HG02885 (cell line): Measurements from ENCODE around the gene PIEZO1.
"Not testable (repeated sequence)": the region's sequence is repeated elsewhere in the genome, so short reads cannot be mapped to it uniquely, and the experiment has no call there.

Experiments used
- ATAC-seq: cut with Tn5 transposase; IDR thresholded peaks from one replicate; pipeline ENCODE4 v1.9.1; 2021; ENCODE audit warnings: mild to moderate bottlenecking; ENCODE audit not compliant: unreplicated experiment, poor library complexity

Gene PIEZO1

GRCh38 chr16:88785106-88785924, at the start of gene PIEZO1:
TSS of gene PIEZO1 (minus strand) at chr16:88785220. CDS start at chr16:88784964, 256 bp downstream.
- peak; percentile 44 for ATAC-seq

DNA sequence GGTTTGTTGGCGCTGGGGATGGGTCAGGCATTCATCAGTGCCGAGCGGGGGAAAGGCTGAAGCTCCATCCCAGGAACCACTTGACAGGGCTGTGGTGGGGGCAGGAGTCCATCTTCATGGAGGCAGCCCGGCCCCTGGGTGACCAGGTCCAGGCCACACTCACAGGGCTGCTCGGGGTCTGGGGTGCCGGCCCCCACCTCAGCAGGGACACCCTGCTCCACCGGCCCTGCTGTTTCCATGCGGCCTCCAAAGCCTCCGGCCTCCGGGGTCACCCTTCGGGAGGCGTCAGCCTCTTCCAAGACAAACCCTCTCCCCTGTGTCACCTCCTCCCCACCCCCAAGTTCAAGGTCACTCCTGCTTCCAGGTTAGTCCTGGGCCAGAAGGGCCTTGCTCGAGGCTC, 49.6 kb upstream of the PIEZO1 start:
- no peak for ATAC-seq

DNA sequence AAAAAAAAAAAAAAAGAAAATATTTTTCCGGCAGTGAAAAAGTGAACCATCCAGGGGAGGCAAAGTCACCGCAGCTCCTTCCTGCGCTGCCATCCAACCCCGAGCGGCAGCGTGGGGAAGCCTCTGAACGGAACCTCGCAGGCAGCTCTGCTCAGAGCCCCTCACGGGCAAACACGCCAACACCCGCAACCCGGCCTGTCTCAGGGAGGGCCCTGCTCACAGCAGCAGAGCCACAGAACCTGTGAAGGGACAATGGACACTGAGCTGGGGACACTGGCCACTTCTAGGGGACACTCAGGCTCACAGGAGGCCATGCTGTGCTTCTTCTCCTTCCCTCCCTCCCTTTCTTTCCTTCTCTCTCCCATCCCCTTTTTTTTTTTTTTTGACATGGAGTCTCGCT, 48.1 kb upstream of the PIEZO1 start:
- no peak for ATAC-seq

DNA sequence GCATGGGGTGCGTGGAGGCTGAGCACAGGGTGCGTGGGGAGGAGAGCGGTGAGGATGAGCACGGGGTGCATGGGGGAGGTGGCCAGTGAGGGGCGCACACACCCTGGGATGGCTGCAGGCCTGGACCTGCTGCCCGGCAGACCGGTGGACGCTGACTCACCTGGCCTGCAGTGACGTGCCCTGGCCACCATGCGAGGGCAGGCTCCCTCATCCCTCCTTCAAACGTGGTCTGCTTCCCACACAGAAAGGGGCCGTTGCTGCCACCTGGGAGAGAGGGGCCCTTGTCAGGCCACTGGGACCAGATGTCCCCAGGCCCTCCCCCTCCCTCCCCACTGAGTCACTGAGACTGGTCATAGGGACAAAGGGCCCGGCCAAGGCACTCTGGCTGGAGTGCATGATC, 46.8 kb upstream of the PIEZO1 start:
- ATAC-seq = no peak

DNA sequence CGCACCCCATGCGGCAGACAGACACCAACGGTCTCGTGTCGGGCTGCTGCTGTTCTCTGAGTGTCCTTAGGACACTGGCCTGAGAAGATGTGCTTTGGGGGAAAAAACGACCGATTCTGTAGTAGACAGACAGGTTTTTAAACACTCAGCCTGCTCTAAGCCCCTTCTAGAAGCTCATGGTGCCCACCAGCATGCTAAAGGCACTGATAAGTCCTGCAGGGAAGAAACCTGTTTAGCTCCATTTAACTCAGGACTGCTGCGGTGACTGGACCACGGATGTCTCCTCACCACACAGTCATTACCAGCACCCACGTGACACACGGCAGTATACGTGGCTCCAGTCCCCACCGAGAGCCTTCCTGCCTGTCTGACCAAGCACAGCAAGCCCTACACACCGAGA, 45.8 kb upstream of the PIEZO1 start:
- ATAC-seq = no peak

DNA sequence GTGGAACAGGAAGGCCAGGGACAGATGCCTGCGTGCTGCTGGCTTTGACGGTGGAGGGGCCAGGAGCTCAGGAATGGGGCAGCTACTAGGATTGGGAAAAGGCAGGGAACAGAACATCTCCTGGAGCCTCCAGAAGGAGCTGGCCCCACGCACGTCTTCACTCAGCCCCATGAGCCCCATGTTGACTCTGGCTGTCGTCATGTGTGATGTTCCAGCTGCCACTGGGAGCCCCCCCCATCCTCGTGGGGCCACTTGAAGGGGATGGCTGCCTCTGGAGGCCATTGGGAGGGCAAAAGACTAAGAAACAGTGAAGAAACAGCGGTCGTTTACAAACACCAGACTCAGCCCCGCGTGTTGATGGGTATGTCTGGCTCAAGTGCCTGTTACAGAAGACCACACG, 45.2 kb upstream of the PIEZO1 start:
- no peak for ATAC-seq

DNA sequence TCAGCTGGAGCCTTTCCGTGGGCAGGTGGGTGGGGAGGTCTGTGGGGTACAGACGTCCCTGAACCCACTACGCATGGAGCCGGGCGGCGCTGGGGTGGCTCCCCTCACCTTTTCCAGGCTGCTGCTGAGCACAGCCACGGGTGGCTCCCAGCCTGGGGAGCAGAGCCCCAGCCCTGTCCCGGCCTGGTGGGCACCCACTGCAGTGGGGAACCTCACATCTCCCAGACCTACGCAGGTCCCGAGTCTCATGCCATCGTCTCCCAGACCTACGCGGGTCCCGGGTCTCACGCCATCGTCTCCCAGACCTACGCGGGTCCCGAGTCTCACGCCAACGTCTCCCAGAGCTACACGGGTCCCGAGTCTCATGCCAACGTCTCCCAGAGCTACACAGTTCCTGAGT, 43.7 kb upstream of the PIEZO1 start:
- no peak for ATAC-seq

DNA sequence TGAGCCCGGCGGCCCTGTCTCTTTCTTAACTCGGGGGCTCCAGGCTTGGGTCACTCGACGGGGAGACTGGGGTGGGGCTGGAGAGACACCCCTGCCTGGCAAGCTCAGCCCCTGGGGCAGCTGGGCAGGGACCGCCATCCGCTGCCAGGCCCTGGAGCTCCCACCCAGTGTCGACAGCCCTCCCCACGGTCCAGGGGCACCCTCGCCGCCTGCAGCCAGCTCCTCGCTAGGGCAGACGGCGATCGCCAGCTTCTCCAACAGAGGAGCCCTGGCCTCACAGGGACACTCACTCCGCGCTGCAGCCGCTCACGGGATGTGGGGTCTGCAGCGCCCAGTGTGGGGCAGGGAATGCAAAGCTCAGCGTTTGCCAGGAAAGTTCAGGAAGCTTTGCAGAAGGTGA, 42.7 kb upstream of the PIEZO1 start:
- ATAC-seq = no peak

GRCh38 chr16:88826070-88826840, 41.2 kb upstream of the PIEZO1 start:
- ATAC-seq = no peak

DNA sequence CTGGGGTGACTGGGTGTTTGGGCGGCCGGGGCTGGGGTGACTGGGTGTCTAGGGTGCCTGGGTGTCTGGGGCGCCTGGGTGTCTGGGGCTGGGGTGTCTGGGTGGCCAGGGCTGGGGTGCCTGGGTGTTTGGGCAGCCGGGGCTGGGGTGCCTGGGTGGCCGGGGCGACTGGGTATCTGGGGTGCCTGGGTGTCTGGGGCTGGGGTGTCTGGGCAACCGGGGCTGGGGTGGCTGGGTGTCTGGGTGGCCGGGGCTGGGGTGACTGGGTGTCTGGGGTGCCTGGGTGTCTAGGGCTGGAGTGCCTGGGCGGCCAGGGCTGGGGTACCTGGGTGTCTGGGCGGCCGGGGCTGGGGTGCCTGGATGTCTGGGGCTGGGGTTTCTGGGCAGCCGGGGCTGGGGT, 40.1 kb upstream of the PIEZO1 start:
- ATAC-seq = no peak

DNA sequence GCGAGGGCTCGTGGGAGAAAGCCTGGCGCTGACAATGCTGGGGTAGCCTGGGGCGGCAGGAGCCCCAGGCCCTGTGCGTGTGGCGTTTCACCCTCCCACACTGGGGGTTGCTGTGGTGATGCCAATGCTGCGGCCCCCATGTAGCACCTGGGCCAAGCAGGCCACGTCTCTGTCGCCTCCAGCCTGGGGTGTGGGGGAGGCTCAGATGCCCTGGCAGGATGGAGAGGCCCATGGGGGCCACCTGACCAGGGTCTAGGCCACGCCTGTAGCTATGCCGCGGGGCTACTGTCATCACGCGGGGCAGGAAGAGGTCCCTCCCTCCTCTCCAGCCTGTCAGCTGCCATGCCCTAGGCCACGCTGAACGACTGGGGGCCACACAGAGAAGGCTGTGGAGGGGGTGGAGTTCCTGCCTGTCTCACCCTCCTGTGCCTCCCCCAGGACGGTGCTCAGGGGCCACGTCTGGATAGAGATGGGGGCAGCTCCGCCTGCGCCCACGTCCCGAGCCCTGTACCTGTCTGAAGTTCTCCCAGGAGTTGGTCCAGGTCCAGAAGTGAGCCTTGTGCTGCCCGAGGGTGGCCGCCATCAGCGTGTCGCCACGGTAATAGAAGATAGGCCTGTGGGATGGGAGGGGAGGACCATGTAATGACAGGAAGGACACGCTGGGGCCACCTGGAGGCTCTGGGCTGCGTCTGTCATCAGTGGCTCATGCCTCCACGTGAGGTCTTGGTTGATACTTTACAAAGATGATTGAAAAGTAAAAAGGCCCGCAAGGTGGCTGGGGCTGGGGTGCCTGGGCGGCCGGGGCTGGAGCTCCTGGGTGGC, 39.4 kb upstream of the PIEZO1 start:
- ATAC-seq = no peak

DNA sequence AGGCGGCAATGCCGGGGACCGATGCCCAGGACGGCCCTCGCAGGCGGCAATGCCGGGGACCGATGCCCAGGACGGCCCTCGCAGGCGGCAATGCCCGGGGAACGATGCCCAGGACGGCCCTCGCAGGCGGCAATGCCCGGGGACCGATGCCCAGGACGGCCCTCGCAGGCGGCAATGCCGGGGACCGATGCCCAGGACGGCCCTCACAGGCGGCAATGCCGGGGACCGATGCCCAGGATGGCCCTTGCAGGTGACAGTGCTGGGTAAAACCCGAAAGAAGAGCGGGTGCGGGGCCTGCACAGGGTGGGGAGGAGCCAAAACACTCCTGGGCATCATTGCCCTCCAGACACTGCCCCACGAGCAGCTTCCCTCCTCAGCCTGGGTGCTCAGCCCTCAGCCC, 38.6 kb upstream of the PIEZO1 start:
- ATAC-seq = not testable (repeated sequence)

DNA sequence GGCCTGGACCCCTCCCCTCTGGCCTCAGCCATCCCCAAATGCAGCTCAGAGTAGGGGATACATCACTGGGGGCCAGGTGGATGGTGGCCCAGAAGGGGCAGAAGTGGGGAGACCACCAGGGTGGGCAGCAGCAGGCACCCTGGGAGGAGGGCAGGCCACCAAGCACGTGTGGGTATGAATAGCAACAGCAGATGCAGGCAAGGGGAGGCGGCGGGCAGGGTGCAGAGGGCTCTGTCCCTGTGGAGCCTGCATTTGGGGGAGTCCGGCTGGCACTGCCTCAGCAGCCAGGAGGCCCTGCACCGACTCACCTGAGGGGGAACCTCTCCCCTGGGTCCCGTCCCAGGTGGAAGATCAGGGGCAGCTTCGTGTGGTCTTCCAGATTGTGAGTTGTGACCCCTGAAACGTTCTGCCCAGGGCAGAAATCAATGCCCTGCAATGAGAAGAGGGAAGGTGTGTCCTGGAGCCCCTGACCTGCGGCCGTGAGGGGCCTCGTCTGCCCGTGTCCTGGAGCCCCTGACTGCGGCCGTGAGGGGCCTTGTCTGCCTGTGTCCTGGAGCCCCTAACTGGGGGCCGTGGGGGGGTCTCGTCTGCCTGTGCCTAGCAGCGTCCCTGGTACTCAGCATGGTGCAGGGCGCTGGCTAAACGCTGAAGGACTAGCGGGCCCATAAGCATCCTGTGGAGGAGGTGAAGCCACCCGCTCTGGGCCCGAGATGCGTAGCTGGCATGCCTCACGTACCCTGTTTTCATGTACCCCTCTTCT, 37.4 kb upstream of the PIEZO1 start:
- ATAC-seq = no peak

DNA sequence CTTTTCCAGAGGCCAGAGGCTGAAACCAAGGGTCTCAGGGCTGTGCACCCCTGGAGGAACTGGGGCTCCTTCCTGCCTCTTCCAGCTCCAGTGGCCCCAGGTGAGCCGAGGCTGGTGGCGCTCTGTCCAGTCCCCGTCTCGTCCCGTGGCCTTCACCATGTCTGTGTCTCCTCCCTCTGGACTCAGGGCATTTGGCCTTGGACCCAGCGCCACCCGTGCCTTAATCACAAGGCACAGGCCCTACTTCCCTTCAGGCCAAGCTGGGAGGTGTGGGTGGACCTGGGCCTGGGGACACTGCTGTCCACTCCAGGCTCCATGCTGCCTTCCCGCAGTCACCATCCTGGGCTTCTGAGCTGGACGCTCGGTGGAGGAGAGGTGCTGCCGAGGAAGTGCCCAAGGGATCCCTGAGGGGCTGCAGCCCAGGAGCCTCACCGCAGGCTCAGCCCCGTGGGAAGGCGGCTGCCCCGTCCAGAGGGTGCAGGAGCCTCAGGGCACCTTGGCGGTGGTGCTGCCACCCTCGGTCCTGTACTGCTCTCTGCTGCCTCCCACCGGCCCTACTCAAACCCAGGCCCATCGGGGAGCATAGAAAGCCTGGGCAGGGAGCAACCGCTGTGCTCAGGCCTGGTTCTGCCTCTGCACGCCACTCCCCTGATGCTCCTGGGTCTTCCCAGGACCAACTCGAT, 36.3 kb upstream of the PIEZO1 start:
- ATAC-seq = no peak

GRCh38 chr16:88820385-88821025, 35.5 kb upstream of the PIEZO1 start:
- ATAC-seq = no peak

- no peak for ATAC-seq
These were observed 34.1 kb upstream of the PIEZO1 start for GRCh38 chr16:88819126-88819525.

DNA sequence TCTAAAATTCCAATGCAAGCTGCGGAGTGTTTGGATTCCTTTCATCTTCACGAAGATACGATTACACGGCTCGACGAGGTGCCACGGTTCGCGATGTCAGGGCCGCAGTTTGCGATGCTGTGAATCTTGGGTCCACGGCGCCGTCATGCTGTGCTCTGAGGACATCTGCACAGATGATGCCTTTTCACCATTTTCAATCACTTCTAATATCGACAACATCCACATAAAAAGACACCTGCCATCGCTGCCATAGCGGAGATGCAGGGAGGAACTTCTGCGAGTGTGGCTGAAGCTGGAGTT, 33.5 kb upstream of the PIEZO1 start:
- no peak for ATAC-seq

- ATAC-seq = no peak
These were observed 33.0 kb upstream of the PIEZO1 start for GRCh38 chr16:88817785-88818574.
